Measurements from ENCODE around the gene LEP.

- TF ChIP-seq, protein P1, sequence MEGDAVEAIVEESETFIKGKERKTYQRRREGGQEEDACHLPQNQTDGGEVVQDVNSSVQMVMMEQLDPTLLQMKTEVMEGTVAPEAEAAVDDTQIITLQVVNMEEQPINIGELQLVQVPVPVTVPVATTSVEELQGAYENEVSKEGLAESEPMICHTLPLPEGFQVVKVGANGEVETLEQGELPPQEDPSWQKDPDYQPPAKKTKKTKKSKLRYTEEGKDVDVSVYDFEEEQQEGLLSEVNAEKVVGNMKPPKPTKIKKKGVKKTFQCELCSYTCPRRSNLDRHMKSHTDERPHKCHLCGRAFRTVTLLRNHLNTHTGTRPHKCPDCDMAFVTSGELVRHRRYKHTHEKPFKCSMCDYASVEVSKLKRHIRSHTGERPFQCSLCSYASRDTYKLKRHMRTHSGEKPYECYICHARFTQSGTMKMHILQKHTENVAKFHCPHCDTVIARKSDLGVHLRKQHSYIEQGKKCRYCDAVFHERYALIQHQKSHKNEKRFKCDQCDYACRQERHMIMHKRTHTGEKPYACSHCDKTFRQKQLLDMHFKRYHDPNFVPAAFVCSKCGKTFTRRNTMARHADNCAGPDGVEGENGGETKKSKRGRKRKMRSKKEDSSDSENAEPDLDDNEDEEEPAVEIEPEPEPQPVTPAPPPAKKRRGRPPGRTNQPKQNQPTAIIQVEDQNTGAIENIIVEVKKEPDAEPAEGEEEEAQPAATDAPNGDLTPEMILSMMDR (conservative IDR thresholded peaks at IDR 0.05; ENCODE audit: low read length): no peak
- TF ChIP-seq EZH2phosphoT487 (IDR thresholded peaks at IDR 0.05; ENCODE audit: borderline replicate concordance, low read depth, low read length): no peak
Observed at GRCh38 chr7:128202287-128202957, 38.7 kb upstream of the LEP start.

Data from OCI-LY7 (cell line).